ENCODE results near the gene KCNH1. TPM values are rescaled to one million over a fixed set of nuclear protein-coding genes. Genes with fewer than 3 reads are reported as not detected.

The KCNH1 gene
- total RNA-seq, 4 donors from 2014 or later: 0.29 to 0.67 (median 0.38) TPM

GRCh38 chr1:210743038-210743437, 390.9 kb downstream of the KCNH1 start:
- Histone ChIP-seq H3K27me3 (no peaks in the 10 kb centered on the region), H3K4me3 (no peak overlapping the region), H3K9me3 (no peaks in the 10 kb centered on the region), H3K4me1 (no peaks in the 10 kb centered on the region), H3K36me3 (no peaks in the 10 kb centered on the region), H3K27ac (no peak overlapping the region)
- no peak for DNase-seq
- TF ChIP-seq POLR2A (IDR thresholded peaks at IDR 0.05) (no peak), CTCF (IDR thresholded peaks at IDR 0.05 in 4 of 5, conservative IDR thresholded peaks at IDR 0.05 in 1 of 5) (no peak)
- intact Hi-C loops (cut with DNase I; ENCODE audit: low total_unique reads): no loop called here
- ATAC-seq: no peak
- in situ Hi-C loops (cut with MboI; ENCODE audit: low sequenced_read_pairs in 4 of 4): no loop called here

GRCh38 chr1:210741564-210741963, 392.4 kb downstream of the KCNH1 start:
- Histone ChIP-seq H3K27me3 (no peaks in the 10 kb centered on the region), H3K9me3 (no peaks in the 10 kb centered on the region), H3K36me3 (no peaks in the 10 kb centered on the region), H3K4me1 (no peaks in the 10 kb centered on the region), H3K4me3 (no peak overlapping the region), H3K27ac (no peak overlapping the region)
- no peak for ATAC-seq
- TF ChIP-seq CTCF (IDR thresholded peaks at IDR 0.05 in 4 of 5, conservative IDR thresholded peaks at IDR 0.05 in 1 of 5) (no peak), POLR2A (IDR thresholded peaks at IDR 0.05) (no peak)
- intact Hi-C loops (cut with DNase I; ENCODE audit: low total_unique reads) (no loop called here), in situ Hi-C loops (cut with MboI; ENCODE audit: low sequenced_read_pairs in 4 of 4) (no loop called here)
- DNase-seq: no peak

- in situ Hi-C loops (cut with MboI; ENCODE audit: low sequenced_read_pairs in 4 of 4) (no loop called here), intact Hi-C loops (cut with DNase I; ENCODE audit: low total_unique reads) (no loop called here)
- Histone ChIP-seq H3K9me3 (no peaks in the 10 kb centered on the region), H3K4me3 (no peak overlapping the region), H3K36me3 (no peaks in the 10 kb centered on the region), H3K27me3 (no peaks in the 10 kb centered on the region), H3K4me1 (no peaks in the 10 kb centered on the region), H3K27ac (no peak overlapping the region)
- no peak for DNase-seq
- no peak for ATAC-seq
- no peak for TF ChIP-seq POLR2A (IDR thresholded peaks at IDR 0.05)
- no peak for TF ChIP-seq CTCF (IDR thresholded peaks at IDR 0.05 in 4 of 5, conservative IDR thresholded peaks at IDR 0.05 in 1 of 5)
Observed at GRCh38 chr1:210739627-210740026, 394.3 kb downstream of the KCNH1 start.

GRCh38 chr1:210738256-210738655, 395.7 kb downstream of the KCNH1 start:
- H3K4me3 ChIP-seq: no peak overlapping the region
- in situ Hi-C loops (cut with MboI; ENCODE audit: low sequenced_read_pairs in 4 of 4): no loop called here
- H3K27ac ChIP-seq: no peak overlapping the region
- no peaks in the 10 kb centered on the region for H3K36me3 ChIP-seq
- ATAC-seq (no peak), DNase-seq (no peak)
- H3K27me3 ChIP-seq: no peaks in the 10 kb centered on the region
- H3K4me1 ChIP-seq: no peaks in the 10 kb centered on the region
- TF ChIP-seq POLR2A (IDR thresholded peaks at IDR 0.05) (no peak), CTCF (IDR thresholded peaks at IDR 0.05 in 4 of 5, conservative IDR thresholded peaks at IDR 0.05 in 1 of 5) (no peak)
- intact Hi-C loops (cut with DNase I; ENCODE audit: low total_unique reads): no loop called here
- H3K9me3 ChIP-seq: no peaks in the 10 kb centered on the region

GRCh38 chr1:210736713-210737112, 397.2 kb downstream of the KCNH1 start:
- Histone ChIP-seq H3K27me3 (no peaks in the 10 kb centered on the region), H3K36me3 (no peaks in the 10 kb centered on the region), H3K9me3 (no peaks in the 10 kb centered on the region), H3K4me3 (no peak overlapping the region), H3K27ac (no peak overlapping the region), H3K4me1 (no peaks in the 10 kb centered on the region)
- DNase-seq (no peak), ATAC-seq (no peak)
- intact Hi-C loops (cut with DNase I; ENCODE audit: low total_unique reads) (no loop called here), in situ Hi-C loops (cut with MboI; ENCODE audit: low sequenced_read_pairs in 4 of 4) (no loop called here)
- TF ChIP-seq POLR2A (IDR thresholded peaks at IDR 0.05) (no peak), CTCF (IDR thresholded peaks at IDR 0.05 in 4 of 5, conservative IDR thresholded peaks at IDR 0.05 in 1 of 5) (no peak)
